LNCaP clone FGC (cell line): ENCODE data around the gene KCNQ1.

Experiments
- DNase-seq: peaks from one replicate; pipeline ENCODE4 v3.0.0-alpha.2; 2011; ENCODE audit warnings: low read depth
- H3K4me3 ChIP-seq: 2 replicates; pipeline ENCODE4 v1.5.1; 2011; ENCODE audit warnings: mild to moderate bottlenecking, low read depth, low read length, control low read depth
- TF ChIP-seq, protein P1 (sequence below): IDR thresholded peaks from 2 replicates; pipeline ENCODE4 v1.5.1; 2012; ENCODE audit warnings: mild to moderate bottlenecking; ENCODE audit not compliant: control insufficient read depth, insufficient read depth; ENCODE audit errors: extremely low read depth

Gene KCNQ1

GRCh38 chr11:2881076-2881980 lies 436.5 kb downstream of the KCNQ1 start:
- no peak for DNase-seq
- no peak overlapping the region for H3K4me3 ChIP-seq
- TF ChIP-seq, protein P1, sequence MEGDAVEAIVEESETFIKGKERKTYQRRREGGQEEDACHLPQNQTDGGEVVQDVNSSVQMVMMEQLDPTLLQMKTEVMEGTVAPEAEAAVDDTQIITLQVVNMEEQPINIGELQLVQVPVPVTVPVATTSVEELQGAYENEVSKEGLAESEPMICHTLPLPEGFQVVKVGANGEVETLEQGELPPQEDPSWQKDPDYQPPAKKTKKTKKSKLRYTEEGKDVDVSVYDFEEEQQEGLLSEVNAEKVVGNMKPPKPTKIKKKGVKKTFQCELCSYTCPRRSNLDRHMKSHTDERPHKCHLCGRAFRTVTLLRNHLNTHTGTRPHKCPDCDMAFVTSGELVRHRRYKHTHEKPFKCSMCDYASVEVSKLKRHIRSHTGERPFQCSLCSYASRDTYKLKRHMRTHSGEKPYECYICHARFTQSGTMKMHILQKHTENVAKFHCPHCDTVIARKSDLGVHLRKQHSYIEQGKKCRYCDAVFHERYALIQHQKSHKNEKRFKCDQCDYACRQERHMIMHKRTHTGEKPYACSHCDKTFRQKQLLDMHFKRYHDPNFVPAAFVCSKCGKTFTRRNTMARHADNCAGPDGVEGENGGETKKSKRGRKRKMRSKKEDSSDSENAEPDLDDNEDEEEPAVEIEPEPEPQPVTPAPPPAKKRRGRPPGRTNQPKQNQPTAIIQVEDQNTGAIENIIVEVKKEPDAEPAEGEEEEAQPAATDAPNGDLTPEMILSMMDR, result no peak

DNA sequence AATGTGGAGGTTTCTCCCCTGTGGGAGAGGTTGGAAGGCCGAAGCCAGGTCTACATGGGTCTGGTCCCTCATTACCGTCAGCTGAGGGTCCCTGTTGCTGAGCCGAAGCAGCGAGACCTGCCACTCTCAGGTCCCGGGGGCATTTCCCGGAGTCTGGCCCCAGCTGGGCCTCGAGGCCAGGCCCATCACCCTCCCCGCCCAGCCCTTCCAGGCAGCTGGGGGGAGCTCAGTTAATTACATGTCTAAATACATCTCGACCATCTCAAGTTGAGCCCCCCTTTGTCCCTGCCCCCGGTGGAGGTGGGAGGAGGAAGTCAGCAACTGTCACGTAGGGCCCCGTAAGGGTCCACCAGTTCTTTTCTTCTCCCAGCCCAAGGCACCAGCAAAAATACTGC lies 437.2 kb downstream of the KCNQ1 start:
- H3K4me3 ChIP-seq, result no peak overlapping the region
- DNase-seq, result no peak
- TF ChIP-seq, protein P1, result no peak

DNA sequence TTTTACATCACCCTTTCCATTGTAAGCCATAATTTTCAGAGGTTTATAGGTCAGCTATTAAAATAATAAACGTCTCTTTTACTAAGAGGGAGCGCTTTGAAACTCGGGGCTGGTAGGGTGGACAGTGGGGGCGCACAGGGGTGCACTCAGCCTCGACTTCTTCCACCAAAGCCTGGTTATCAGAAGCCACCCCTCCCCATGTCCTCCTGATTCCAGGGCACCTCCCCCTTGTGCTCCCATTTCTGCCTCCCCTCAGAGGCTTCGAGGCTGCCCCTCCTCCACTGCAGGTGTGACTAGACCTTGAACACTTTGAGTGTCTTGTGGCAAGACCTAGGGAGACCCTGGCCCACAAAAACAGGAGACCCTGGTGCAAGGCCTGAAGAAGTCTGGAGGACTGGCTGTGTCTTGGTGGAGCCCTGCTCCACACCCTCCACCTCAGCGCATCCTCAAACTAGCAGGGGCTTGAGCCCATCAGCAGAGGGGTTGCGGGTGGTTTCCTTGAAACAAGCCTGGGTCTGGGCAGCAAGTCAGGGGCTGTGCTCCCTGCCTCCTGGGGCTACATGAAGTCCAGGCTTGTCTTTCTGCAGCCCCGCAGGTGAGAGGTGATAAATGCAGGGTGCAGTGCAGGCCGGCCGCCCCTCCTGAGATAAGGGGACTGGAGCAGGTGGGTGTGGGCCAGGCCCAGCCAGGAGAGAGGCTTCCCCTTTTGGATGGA lies 437.7 kb downstream of the KCNQ1 start:
- TF ChIP-seq, protein P1, result no peak
- no peak overlapping the region for H3K4me3 ChIP-seq
- DNase-seq, result no peak

GRCh38 chr11:2883640-2883978 lies 438.8 kb downstream of the KCNQ1 start:
- DNase-seq, result no peak
- no peak overlapping the region for H3K4me3 ChIP-seq
- TF ChIP-seq, protein P1, result no peak

- no peak for DNase-seq
- peak overlapping the region; percentile 18; the same call in 1 of the 2 replicates for H3K4me3 ChIP-seq
- TF ChIP-seq, protein P1, result no peak
These were observed 439.4 kb downstream of the KCNQ1 start for GRCh38 chr11:2883979-2884815.

DNA sequence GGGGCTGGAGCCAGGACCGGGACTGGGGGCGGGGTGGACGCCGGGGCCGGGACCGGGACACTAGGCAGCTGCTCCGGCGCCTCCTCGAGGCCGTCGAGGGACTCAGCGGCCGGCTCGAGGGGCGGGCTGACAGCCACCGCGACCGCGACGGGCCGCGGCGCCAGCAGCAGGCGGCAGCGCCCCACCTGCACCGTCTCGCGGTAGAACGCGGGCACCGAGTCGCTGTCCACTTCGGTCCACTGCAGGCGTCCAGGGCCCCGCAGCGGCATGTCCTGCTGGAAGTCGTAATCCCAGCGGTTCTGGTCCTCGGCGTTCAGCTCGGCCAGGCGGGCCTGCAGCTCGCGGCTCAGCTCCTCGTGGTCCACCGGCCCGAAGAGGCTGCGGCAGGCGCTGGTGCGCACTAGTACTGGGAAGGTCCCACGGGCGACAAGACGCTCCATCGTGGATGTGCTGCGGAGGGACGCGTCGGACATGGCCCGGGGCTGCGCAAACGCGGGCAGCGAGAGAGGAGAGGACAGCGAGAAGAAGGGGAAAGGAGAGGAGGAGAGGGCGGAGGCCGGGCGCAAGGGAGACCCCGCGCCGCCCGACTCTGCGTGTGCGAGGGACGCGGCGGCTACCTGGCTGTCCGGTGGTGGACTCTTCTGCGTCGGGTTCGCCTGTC lies 440.3 kb downstream of the KCNQ1 start:
- TF ChIP-seq, protein P1, result peak; percentile 60
- no peak for DNase-seq
- peak overlapping the region; percentile 58 for H3K4me3 ChIP-seq
